GM06990 (cell line): ENCODE results near the gene MAP2K1.

Experiments used
- DNase-seq: peaks from one replicate; pipeline ENCODE4 v3.0.0-alpha.2; 2011; ENCODE audit not compliant: insufficient read length; ENCODE audit errors: extremely low read depth
- H3K27me3 ChIP-seq: replicated peaks from 2 replicates; pipeline ENCODE4 v1.6.0; 2011; ENCODE audit warnings: low read length; ENCODE audit not compliant: control insufficient read depth, insufficient read depth
- H3K36me3 ChIP-seq: 2 replicates; pipeline ENCODE4 v1.5.1; 2011; ENCODE audit warnings: low read length; ENCODE audit not compliant: control insufficient read depth, insufficient read depth
- H3K4me3 ChIP-seq: replicated peaks from 2 replicates; pipeline ENCODE4 v1.5.1; 2011; ENCODE audit warnings: low read depth, mild to moderate bottlenecking, control low read depth, low read length
- TF ChIP-seq, protein P1 (sequence below): IDR thresholded peaks from 2 replicates; pipeline ENCODE4 v1.5.1; 2011; ENCODE audit warnings: low read length, control low read depth, mild to moderate bottlenecking, inconsistent platforms; ENCODE audit not compliant: insufficient read depth, poor library complexity, severe bottlenecking

The MAP2K1 gene

DNA sequence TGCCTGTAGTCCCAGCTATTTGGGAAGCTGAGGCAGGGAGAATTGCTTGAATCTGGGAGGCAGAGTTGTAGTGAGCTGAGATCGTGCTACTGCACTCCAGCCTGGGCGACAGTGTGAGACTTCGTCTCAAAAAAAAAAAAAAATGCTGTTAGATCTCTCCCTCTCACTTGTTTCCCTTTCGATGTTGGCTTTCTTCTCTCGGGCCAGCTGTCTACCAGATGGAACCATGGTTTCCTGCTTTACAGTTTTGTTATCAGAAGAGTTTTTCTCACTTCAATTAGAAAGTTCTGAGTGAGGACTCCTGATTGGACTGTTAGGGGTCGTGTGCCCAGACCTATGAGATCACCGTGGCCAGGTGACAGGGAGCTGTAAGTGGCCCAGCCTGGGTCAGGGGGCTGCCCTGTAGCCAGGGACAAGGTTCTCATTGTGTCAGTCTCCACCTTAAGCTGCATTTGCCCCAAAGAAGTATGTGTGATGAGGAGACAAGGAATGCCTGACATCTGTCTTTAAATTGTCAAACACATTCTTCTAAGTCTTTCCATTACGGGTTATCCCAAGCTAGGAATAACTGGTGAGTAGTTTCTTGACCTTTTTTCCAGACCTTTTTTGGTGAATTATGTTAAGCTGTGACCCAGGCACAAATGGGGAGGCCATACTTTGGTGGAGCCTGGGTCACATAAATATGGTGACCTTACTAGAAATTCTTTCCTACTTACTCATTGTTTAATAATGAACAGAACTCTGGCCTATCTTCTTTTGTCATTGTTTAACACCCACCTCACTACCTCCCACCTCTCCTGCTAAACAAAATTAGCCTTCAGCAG lies 85.7 kb downstream of the MAP2K1 start:
- peaks cover 2% of the 10 kb centered on the region for H3K36me3 ChIP-seq
- H3K27me3 ChIP-seq: no peaks in the 10 kb centered on the region
- peak; percentile 75 for DNase-seq
- H3K4me3 ChIP-seq: no peak overlapping the region
- TF ChIP-seq, protein P1, sequence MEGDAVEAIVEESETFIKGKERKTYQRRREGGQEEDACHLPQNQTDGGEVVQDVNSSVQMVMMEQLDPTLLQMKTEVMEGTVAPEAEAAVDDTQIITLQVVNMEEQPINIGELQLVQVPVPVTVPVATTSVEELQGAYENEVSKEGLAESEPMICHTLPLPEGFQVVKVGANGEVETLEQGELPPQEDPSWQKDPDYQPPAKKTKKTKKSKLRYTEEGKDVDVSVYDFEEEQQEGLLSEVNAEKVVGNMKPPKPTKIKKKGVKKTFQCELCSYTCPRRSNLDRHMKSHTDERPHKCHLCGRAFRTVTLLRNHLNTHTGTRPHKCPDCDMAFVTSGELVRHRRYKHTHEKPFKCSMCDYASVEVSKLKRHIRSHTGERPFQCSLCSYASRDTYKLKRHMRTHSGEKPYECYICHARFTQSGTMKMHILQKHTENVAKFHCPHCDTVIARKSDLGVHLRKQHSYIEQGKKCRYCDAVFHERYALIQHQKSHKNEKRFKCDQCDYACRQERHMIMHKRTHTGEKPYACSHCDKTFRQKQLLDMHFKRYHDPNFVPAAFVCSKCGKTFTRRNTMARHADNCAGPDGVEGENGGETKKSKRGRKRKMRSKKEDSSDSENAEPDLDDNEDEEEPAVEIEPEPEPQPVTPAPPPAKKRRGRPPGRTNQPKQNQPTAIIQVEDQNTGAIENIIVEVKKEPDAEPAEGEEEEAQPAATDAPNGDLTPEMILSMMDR: no peak

- Histone ChIP-seq H3K4me3 (no peak overlapping the region), H3K27me3 (no peaks in the 10 kb centered on the region), H3K36me3 (peaks cover 4% of the 10 kb centered on the region)
- TF ChIP-seq, protein P1: no peak
- no peak for DNase-seq
Observed at GRCh38 chr15:66474135-66474534, 87.4 kb downstream of the MAP2K1 start.

GRCh38 chr15:66474963-66475362 lies 88.3 kb downstream of the MAP2K1 start:
- Histone ChIP-seq H3K4me3 (no peak overlapping the region), H3K27me3 (no peaks in the 10 kb centered on the region), H3K36me3 (peaks cover 5% of the 10 kb centered on the region)
- TF ChIP-seq, protein P1: no peak
- DNase-seq: no peak

DNA sequence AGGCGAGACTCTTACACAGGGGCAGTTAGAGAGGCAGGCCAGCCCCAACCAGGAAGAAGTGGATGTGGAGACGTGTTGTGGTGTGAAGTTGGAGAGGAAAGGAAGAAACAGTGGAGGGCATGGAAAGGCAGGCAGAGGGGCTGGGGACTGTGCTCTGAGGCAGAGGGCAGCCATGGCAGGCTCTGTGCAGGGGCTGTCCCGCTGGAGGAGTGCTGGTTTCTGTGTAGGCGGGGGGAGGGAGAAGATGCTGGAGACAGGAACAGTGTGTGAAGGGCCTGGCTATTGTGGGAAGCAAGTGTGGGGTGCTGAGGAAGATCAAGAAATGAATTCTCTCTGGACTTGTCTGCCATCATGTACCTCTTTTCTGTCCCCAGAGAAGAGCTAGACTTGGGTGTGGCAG lies 89.8 kb downstream of the MAP2K1 start:
- DNase-seq: no peak
- TF ChIP-seq, protein P1: no peak

GRCh38 chr15:66477011-66477410 lies 90.3 kb downstream of the MAP2K1 start:
- no peak overlapping the region for H3K4me3 ChIP-seq
- H3K27me3 ChIP-seq: no peaks in the 10 kb centered on the region
- H3K36me3 ChIP-seq: peaks cover 7% of the 10 kb centered on the region
- TF ChIP-seq, protein P1: no peak
- DNase-seq: no peak

More for the DNA sequence above, 89.8 kb downstream of the MAP2K1 start:
- Histone ChIP-seq H3K4me3 (no peak overlapping the region), H3K36me3 (peaks cover 5% of the 10 kb centered on the region), H3K27me3 (no peaks in the 10 kb centered on the region)

DNA sequence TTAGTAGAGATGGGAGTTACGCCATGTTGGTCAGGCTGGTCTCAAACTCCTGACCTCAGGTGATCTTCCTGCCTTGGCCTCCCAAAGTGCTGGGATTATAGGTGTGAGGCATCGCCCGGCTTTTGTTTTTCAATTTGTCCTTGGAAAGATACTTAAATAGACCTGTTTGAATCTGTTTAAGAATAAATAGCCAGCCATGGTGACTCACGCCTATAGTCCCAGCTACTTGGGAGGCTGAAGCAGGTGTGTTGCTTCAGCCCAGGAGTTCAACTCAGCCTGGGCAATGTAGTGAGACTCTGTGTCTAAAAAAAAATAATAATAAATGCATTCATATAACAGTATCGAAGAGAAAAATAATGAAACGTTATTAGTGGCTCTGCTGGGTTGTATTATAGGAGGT lies 93.6 kb downstream of the MAP2K1 start:
- peaks cover 19% of the 10 kb centered on the region for H3K36me3 ChIP-seq
- H3K27me3 ChIP-seq: no peaks in the 10 kb centered on the region
- no peak for DNase-seq
- TF ChIP-seq, protein P1: no peak
- no peak overlapping the region for H3K4me3 ChIP-seq
